Activated T-cell treated with anti-CD3 and anti-CD28 coated beads, Interleukin-2, amount 50 U/mL, for 4 hours (primary cell): ENCODE data around the gene AHCYL2. TPM values are rescaled to one million over a fixed set of nuclear protein-coding genes. Genes with fewer than 3 reads are reported as not detected.
"Not testable (repeated sequence)": the region's sequence is repeated elsewhere in the genome, so short reads cannot be mapped to it uniquely, and the experiment has no call there.

ENCODE experiments used
- ATAC-seq, 2 donors: fragments of 200-7000 bp; cut with Tn5 transposase; one replicate each; pipeline ENCODE4 v1.10.0; 2021
- DNase-seq: peaks from one replicate; pipeline ENCODE4 v3.0.0-alpha.2; 2020
- H3K27me3 Mint-ChIP-seq: one replicate; pipeline ENCODE4 v1.8.0; 2021; ENCODE audit warnings: low read depth, mixed read lengths
- H3K36me3 Mint-ChIP-seq: one replicate; pipeline ENCODE4 v1.8.0; 2022; ENCODE audit warnings: mixed read lengths; ENCODE audit not compliant: insufficient read depth
- H3K4me1 Mint-ChIP-seq: one replicate; pipeline ENCODE4 v1.8.0; 2021; ENCODE audit warnings: low read depth, mixed read lengths
- H3K4me3 Mint-ChIP-seq: one replicate; pipeline ENCODE4 v1.8.0; 2021; ENCODE audit warnings: mild to moderate bottlenecking, moderate library complexity, mixed read lengths
- H3K9me3 Mint-ChIP-seq: one replicate; pipeline ENCODE4 v1.8.0; 2021; ENCODE audit warnings: mixed read lengths
- total RNA-seq, 3 donors: library from RNA; stranded (reverse); gene quantifications; one replicate each; pipeline ENCODE4 v1.2.1, GENCODE V29; 2021

AHCYL2 gene
- total RNA-seq, 3 donors from 2014 or later = 6.0 to 7.2 (median 6.5) TPM

- H3K4me3 Mint-ChIP-seq = no peak overlapping the region
- no peaks in the 10 kb centered on the region for H3K36me3 Mint-ChIP-seq
- peaks cover 1% of the 10 kb centered on the region for H3K4me1 Mint-ChIP-seq
- DNase-seq (no peak), ATAC-seq (no peak)
- H3K27me3 Mint-ChIP-seq = no peaks in the 10 kb centered on the region
- H3K9me3 Mint-ChIP-seq = no peaks in the 10 kb centered on the region
Measured at GRCh38 chr7:129354428-129355157, 129.8 kb downstream of the AHCYL2 start.

- no peak overlapping the region for H3K4me3 Mint-ChIP-seq
Measured at GRCh38 chr7:129356176-129356575, 131.3 kb downstream of the AHCYL2 start.

GRCh38 chr7:129359176-129359575, 134.3 kb downstream of the AHCYL2 start:
- ATAC-seq (no peak), DNase-seq (no peak)
- H3K36me3 Mint-ChIP-seq = no peaks in the 10 kb centered on the region
- H3K9me3 Mint-ChIP-seq = no peaks in the 10 kb centered on the region
- H3K4me1 Mint-ChIP-seq = no peaks in the 10 kb centered on the region
- H3K4me3 Mint-ChIP-seq = no peak overlapping the region
- H3K27me3 Mint-ChIP-seq = no peaks in the 10 kb centered on the region

More at GRCh38 chr7:129356176-129356575, 131.3 kb downstream of the AHCYL2 start:
- DNase-seq = no peak
- H3K27me3 Mint-ChIP-seq = no peaks in the 10 kb centered on the region
- H3K9me3 Mint-ChIP-seq = no peaks in the 10 kb centered on the region
- ATAC-seq = no peak
- H3K36me3 Mint-ChIP-seq = no peaks in the 10 kb centered on the region
- H3K4me1 Mint-ChIP-seq = peaks cover 1% of the 10 kb centered on the region

- Mint-ChIP-seq H3K4me3 (no peak overlapping the region), H3K9me3 (no peaks in the 10 kb centered on the region), H3K4me1 (no peaks in the 10 kb centered on the region), H3K27me3 (no peaks in the 10 kb centered on the region), H3K36me3 (no peaks in the 10 kb centered on the region)
- ATAC-seq (no peak), DNase-seq (no peak)
Measured at GRCh38 chr7:129359638-129360037, 134.8 kb downstream of the AHCYL2 start.

- no peaks in the 10 kb centered on the region for H3K36me3 Mint-ChIP-seq
- H3K9me3 Mint-ChIP-seq = no peaks in the 10 kb centered on the region
- ATAC-seq (no peak), DNase-seq (no peak)
- H3K4me1 Mint-ChIP-seq = no peaks in the 10 kb centered on the region
- H3K27me3 Mint-ChIP-seq = no peaks in the 10 kb centered on the region
- no peak overlapping the region for H3K4me3 Mint-ChIP-seq
Measured at GRCh38 chr7:129361771-129362170, 136.9 kb downstream of the AHCYL2 start.

GRCh38 chr7:129362496-129362895, 137.7 kb downstream of the AHCYL2 start:
- ATAC-seq = no peak
- Mint-ChIP-seq H3K9me3 (no peaks in the 10 kb centered on the region), H3K27me3 (no peaks in the 10 kb centered on the region), H3K36me3 (no peaks in the 10 kb centered on the region), H3K4me3 (no peak overlapping the region), H3K4me1 (peaks cover 3% of the 10 kb centered on the region)
- DNase-seq = no peak

- H3K4me3 Mint-ChIP-seq = no peak overlapping the region
- H3K27me3 Mint-ChIP-seq = no peaks in the 10 kb centered on the region
- H3K36me3 Mint-ChIP-seq = no peaks in the 10 kb centered on the region
- DNase-seq (no peak), ATAC-seq (no peak)
- H3K4me1 Mint-ChIP-seq = peaks cover 20% of the 10 kb centered on the region
- H3K9me3 Mint-ChIP-seq = no peaks in the 10 kb centered on the region
Measured at GRCh38 chr7:129367349-129367699, 142.5 kb downstream of the AHCYL2 start.

- no peaks in the 10 kb centered on the region for H3K9me3 Mint-ChIP-seq
- no peaks in the 10 kb centered on the region for H3K27me3 Mint-ChIP-seq
- H3K4me1 Mint-ChIP-seq = peaks cover 23% of the 10 kb centered on the region
- ATAC-seq (peak; percentile 85 to 88), DNase-seq (peak; percentile 71)
- H3K36me3 Mint-ChIP-seq = no peaks in the 10 kb centered on the region
- peak overlapping the region; percentile 69 for H3K4me3 Mint-ChIP-seq
Measured at GRCh38 chr7:129367700-129368388, 143.0 kb downstream of the AHCYL2 start.

- Mint-ChIP-seq H3K27me3 (no peaks in the 10 kb centered on the region), H3K9me3 (no peaks in the 10 kb centered on the region), H3K4me3 (peak overlapping the region; percentile 69), H3K4me1 (peaks cover 23% of the 10 kb centered on the region), H3K36me3 (no peaks in the 10 kb centered on the region)
- DNase-seq (no peak), ATAC-seq (peak; percentile 12 to 25)
Measured at GRCh38 chr7:129368389-129368986, 143.7 kb downstream of the AHCYL2 start.

- not testable (repeated sequence) for H3K27me3 Mint-ChIP-seq, H3K36me3 Mint-ChIP-seq, DNase-seq, ATAC-seq, H3K9me3 Mint-ChIP-seq, H3K4me3 Mint-ChIP-seq
- peaks cover 25% of the 10 kb centered on the region for H3K4me1 Mint-ChIP-seq
Measured at GRCh38 chr7:129369447-129369846, 144.6 kb downstream of the AHCYL2 start.

GRCh38 chr7:129370812-129371211, 146.0 kb downstream of the AHCYL2 start:
- DNase-seq (no peak), ATAC-seq (no peak)
- Mint-ChIP-seq H3K4me3 (no peak overlapping the region), H3K9me3 (no peaks in the 10 kb centered on the region), H3K36me3 (no peaks in the 10 kb centered on the region), H3K27me3 (no peaks in the 10 kb centered on the region), H3K4me1 (peaks cover 25% of the 10 kb centered on the region)

- H3K4me3 Mint-ChIP-seq = no peak overlapping the region
- DNase-seq = no peak
- no peaks in the 10 kb centered on the region for H3K36me3 Mint-ChIP-seq
- no peaks in the 10 kb centered on the region for H3K27me3 Mint-ChIP-seq
- peaks cover 26% of the 10 kb centered on the region for H3K4me1 Mint-ChIP-seq
- no peaks in the 10 kb centered on the region for H3K9me3 Mint-ChIP-seq
- no peak for ATAC-seq
Measured at GRCh38 chr7:129371487-129371886, 146.7 kb downstream of the AHCYL2 start.

GRCh38 chr7:129373651-129374428, 149.0 kb downstream of the AHCYL2 start:
- Mint-ChIP-seq H3K27me3 (no peaks in the 10 kb centered on the region), H3K4me1 (peaks cover 21% of the 10 kb centered on the region), H3K4me3 (no peak overlapping the region), H3K36me3 (no peaks in the 10 kb centered on the region), H3K9me3 (no peaks in the 10 kb centered on the region)
- no peak for ATAC-seq
- no peak for DNase-seq

GRCh38 chr7:129375141-129375938, 150.5 kb downstream of the AHCYL2 start:
- no peak for ATAC-seq
- Mint-ChIP-seq H3K36me3 (peaks cover 6% of the 10 kb centered on the region), H3K9me3 (no peaks in the 10 kb centered on the region), H3K4me3 (no peak overlapping the region), H3K27me3 (no peaks in the 10 kb centered on the region), H3K4me1 (peaks cover 18% of the 10 kb centered on the region)
- DNase-seq = no peak
